SK-N-SH treated with all-trans-retinoic acid at 6 μM for 48 hours (cell line): ENCODE results near the gene FPGS.

Experiments used
- ARNTL ChIP-seq: fragments of 450-650 bp; formaldehyde crosslinking; IDR thresholded peaks from 2 replicates; pipeline ENCODE4 v1.5.0; 2020; ENCODE audit warnings: low read depth, mild to moderate bottlenecking, moderate library complexity, borderline replicate concordance
- ESRRG ChIP-seq: fragments of 250-450 bp; sonication (Bioruptor Pico); IDR thresholded peaks from 2 replicates; pipeline ENCODE4 v1.6.1; 2021; ENCODE audit warnings: mild to moderate bottlenecking
- GLIS3 ChIP-seq: fragments of 250-450 bp; sonication (Bioruptor Pico); IDR thresholded peaks from 2 replicates; pipeline ENCODE4 v1.5.0; 2020; ENCODE audit warnings: mild to moderate bottlenecking, moderate library complexity
- PPARA ChIP-seq: fragments of 250-450 bp; sonication (Bioruptor Pico); IDR thresholded peaks from 2 replicates; pipeline ENCODE4 v1.5.0; 2020; ENCODE audit warnings: mild to moderate bottlenecking, borderline replicate concordance
- RARB ChIP-seq: fragments of 250-450 bp; sonication (Bioruptor Pico); IDR thresholded peaks from 2 replicates; pipeline ENCODE4 v1.8.0; 2021; ENCODE audit warnings: mild to moderate bottlenecking, moderate library complexity
- SNAI2 ChIP-seq: fragments of 250-450 bp; sonication (Bioruptor Pico); IDR thresholded peaks from 2 replicates; pipeline ENCODE4 v1.5.0; 2020; ENCODE audit warnings: mild to moderate bottlenecking, moderate library complexity
- TCF4 ChIP-seq: fragments of 250-450 bp; sonication (Bioruptor Pico); IDR thresholded peaks from 2 replicates; pipeline ENCODE4 v1.8.0; 2021; ENCODE audit warnings: mild to moderate bottlenecking, moderate library complexity, borderline replicate concordance
- ZFP3 ChIP-seq: fragments of 250-450 bp; sonication (Bioruptor Pico); IDR thresholded peaks from 2 replicates; pipeline ENCODE4 v1.5.0; 2020; ENCODE audit warnings: mild to moderate bottlenecking, moderate library complexity
- ZNF565 ChIP-seq: fragments of 450-650 bp; formaldehyde crosslinking; conservative IDR thresholded peaks from 2 replicates; pipeline ENCODE4 v1.5.0; 2020; ENCODE audit warnings: low read depth, mild to moderate bottlenecking, moderate library complexity
- TF ChIP-seq, protein P1 (sequence below): fragments of 250-450 bp; sonication (Bioruptor Pico); IDR thresholded peaks from 2 replicates; pipeline ENCODE4 v1.5.0; 2020; ENCODE audit warnings: mild to moderate bottlenecking, moderate library complexity
- TF ChIP-seq, protein P2 (sequence below): fragments of 250-450 bp; sonication (Bioruptor Pico); IDR thresholded peaks from 2 replicates; pipeline ENCODE4 v1.8.0; 2020; ENCODE audit warnings: mild to moderate bottlenecking, moderate library complexity, borderline replicate concordance

DNA sequence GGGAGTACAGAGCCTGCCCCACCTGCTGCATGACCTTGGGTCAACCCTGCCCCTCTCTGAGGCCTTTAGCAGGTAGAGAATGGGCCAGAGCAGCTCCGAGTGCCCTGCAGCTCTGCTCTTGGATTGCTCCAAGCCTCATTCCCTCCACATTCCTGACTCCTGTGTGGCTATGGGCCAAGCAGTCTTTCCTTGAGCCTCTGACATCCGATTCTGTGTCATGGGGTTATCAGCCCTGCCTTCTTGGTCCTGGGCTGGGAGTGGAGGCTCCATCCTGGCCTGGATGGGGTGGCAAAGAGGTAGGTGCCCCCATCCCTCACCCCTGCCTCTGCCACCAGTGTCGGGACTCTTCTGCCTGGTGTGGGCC lies 13.7 kb downstream of the FPGS start:
- TF ChIP-seq SNAI2 (CRISPR knock-in tag) (no peak), ZFP3 (CRISPR knock-in tag) (no peak), PPARA (CRISPR knock-in tag) (no peak), ZNF565 (CRISPR knock-in tag) (no peak), ARNTL (CRISPR knock-in tag) (no peak), GLIS3 (no peak), ESRRG (CRISPR knock-in tag) (no peak), RARB (no peak), TCF4 (CRISPR knock-in tag) (no peak)
- TF ChIP-seq, protein P1, sequence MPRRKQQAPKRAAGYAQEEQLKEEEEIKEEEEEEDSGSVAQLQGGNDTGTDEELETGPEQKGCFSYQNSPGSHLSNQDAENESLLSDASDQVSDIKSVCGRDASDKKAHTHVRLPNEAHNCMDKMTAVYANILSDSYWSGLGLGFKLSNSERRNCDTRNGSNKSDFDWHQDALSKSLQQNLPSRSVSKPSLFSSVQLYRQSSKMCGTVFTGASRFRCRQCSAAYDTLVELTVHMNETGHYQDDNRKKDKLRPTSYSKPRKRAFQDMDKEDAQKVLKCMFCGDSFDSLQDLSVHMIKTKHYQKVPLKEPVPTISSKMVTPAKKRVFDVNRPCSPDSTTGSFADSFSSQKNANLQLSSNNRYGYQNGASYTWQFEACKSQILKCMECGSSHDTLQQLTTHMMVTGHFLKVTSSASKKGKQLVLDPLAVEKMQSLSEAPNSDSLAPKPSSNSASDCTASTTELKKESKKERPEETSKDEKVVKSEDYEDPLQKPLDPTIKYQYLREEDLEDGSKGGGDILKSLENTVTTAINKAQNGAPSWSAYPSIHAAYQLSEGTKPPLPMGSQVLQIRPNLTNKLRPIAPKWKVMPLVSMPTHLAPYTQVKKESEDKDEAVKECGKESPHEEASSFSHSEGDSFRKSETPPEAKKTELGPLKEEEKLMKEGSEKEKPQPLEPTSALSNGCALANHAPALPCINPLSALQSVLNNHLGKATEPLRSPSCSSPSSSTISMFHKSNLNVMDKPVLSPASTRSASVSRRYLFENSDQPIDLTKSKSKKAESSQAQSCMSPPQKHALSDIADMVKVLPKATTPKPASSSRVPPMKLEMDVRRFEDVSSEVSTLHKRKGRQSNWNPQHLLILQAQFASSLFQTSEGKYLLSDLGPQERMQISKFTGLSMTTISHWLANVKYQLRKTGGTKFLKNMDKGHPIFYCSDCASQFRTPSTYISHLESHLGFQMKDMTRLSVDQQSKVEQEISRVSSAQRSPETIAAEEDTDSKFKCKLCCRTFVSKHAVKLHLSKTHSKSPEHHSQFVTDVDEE (CRISPR knock-in tag): no peak
- TF ChIP-seq, protein P2, sequence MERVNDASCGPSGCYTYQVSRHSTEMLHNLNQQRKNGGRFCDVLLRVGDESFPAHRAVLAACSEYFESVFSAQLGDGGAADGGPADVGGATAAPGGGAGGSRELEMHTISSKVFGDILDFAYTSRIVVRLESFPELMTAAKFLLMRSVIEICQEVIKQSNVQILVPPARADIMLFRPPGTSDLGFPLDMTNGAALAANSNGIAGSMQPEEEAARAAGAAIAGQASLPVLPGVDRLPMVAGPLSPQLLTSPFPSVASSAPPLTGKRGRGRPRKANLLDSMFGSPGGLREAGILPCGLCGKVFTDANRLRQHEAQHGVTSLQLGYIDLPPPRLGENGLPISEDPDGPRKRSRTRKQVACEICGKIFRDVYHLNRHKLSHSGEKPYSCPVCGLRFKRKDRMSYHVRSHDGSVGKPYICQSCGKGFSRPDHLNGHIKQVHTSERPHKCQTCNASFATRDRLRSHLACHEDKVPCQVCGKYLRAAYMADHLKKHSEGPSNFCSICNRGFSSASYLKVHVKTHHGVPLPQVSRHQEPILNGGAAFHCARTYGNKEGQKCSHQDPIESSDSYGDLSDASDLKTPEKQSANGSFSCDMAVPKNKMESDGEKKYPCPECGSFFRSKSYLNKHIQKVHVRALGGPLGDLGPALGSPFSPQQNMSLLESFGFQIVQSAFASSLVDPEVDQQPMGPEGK (CRISPR knock-in tag): no peak
